Measurements from ENCODE around the gene NEO1.

GRCh38 chr15:73244333-73244732, 192.1 kb downstream of the NEO1 start:
- no peak for TF ChIP-seq POLR2A (IDR thresholded peaks at IDR 0.05)
- no peak for TF ChIP-seq CTCF (IDR thresholded peaks at IDR 0.05)

Data from uterus (tissue), 2 donors.